Thoracic aorta (tissue), 2 donors: ENCODE results near the gene PSORS1C1. TPM values are rescaled to one million over a fixed set of nuclear protein-coding genes. Genes with fewer than 3 reads are reported as not detected.
"Not testable (repeated sequence)": the region's sequence is repeated elsewhere in the genome, so short reads cannot be mapped to it uniquely, and the experiment has no call there.

Experiments used
- ATAC-seq: fragments of 150-250 bp; one replicate; pipeline ENCODE4 v1.8.0; 2017; ENCODE audit warnings: low read depth; ENCODE audit not compliant: insufficient number of reproducible peaks, low FRiP score
- DNase-seq: peaks from one replicate; pipeline ENCODE4 v3.0.0-alpha.2; 2020; ENCODE audit warnings: low spot score
- H3K27ac ChIP-seq, 2 donors: fragments of 200-600 bp; sonication (generic); 1 replicate in 1 of 2; 2 replicates in 1 of 2; pipeline ENCODE4 v1.5.1; 2016; ENCODE audit warnings: mild to moderate bottlenecking in 2 of 2, moderate library complexity in 2 of 2
- H3K27me3 ChIP-seq: fragments of 200-600 bp; sonication (generic); replicated peaks from 2 replicates; pipeline ENCODE4 v1.6.0; 2016; ENCODE audit warnings: mild to moderate bottlenecking; ENCODE audit not compliant: insufficient read depth
- H3K36me3 ChIP-seq: fragments of 200-600 bp; sonication (generic); one replicate; pipeline ENCODE4 v1.5.1; 2016
- H3K4me1 ChIP-seq, 2 donors: fragments of 200-600 bp; sonication (generic); 1 replicate in 1 of 2; 2 replicates in 1 of 2; pipeline versions ENCODE4 v1.5.1 to v1.6.0; 2016; ENCODE audit warnings: low read depth in 2 of 2, mild to moderate bottlenecking in 1 of 2; ENCODE audit not compliant: control insufficient read depth in 1 of 2
- H3K4me3 ChIP-seq: fragments of 200-600 bp; sonication (generic); 2 replicates; pipeline ENCODE4 v1.5.1; 2016; ENCODE audit warnings: mild to moderate bottlenecking
- H3K9me3 ChIP-seq: fragments of 200-600 bp; sonication (generic); 2 replicates; pipeline ENCODE4 v1.5.1; 2016
- total RNA-seq, 2 donors: library from RNA; depleted of rRNA; stranded (reverse); fragments of >200 nt; gene quantifications; one replicate each; pipeline versions ENCODE4 v1.1.0 to v1.2.3, GENCODE V29; 2016
- TF ChIP-seq, protein P1 (sequence below): fragments of 200-600 bp; sonication (generic); IDR thresholded peaks from one replicate; pipeline ENCODE4 v1.5.1; 2019; ENCODE audit warnings: antibody characterized with exemption

The PSORS1C1 gene
- total RNA-seq, 2 donors from 2014 or later, result 3.7 to 6.8 TPM

DNA sequence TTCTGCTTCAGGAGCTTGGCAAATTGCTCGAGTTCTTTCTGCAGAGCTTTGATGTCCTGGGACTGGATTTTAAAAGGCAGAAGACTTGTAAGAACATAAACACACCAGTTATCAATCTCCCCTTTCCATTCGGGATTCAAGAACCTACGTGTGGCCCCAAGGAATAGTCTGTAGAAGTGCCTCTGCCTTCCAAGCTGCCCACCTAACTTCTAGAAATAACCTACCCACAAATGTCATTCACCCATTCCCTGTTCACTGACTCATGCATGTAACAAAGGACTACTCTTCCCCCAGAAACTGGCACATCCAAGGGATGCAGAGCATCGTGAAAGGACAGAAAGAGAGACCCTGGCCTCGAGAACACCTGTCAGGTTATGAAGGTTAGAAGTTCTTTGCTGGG is 51.4 kb downstream of the PSORS1C1 start:
- no peak for DNase-seq
- Histone ChIP-seq H3K4me3 (no peak overlapping the region), H3K27me3 (no peaks in the 10 kb centered on the region), H3K36me3 (peaks cover 5% of the 10 kb centered on the region), H3K4me1 (no peaks in the 10 kb centered on the region), H3K27ac (no peak overlapping the region), H3K9me3 (no peaks in the 10 kb centered on the region)
- ATAC-seq, result no peak
- TF ChIP-seq, protein P1, sequence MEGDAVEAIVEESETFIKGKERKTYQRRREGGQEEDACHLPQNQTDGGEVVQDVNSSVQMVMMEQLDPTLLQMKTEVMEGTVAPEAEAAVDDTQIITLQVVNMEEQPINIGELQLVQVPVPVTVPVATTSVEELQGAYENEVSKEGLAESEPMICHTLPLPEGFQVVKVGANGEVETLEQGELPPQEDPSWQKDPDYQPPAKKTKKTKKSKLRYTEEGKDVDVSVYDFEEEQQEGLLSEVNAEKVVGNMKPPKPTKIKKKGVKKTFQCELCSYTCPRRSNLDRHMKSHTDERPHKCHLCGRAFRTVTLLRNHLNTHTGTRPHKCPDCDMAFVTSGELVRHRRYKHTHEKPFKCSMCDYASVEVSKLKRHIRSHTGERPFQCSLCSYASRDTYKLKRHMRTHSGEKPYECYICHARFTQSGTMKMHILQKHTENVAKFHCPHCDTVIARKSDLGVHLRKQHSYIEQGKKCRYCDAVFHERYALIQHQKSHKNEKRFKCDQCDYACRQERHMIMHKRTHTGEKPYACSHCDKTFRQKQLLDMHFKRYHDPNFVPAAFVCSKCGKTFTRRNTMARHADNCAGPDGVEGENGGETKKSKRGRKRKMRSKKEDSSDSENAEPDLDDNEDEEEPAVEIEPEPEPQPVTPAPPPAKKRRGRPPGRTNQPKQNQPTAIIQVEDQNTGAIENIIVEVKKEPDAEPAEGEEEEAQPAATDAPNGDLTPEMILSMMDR, result no peak

DNA sequence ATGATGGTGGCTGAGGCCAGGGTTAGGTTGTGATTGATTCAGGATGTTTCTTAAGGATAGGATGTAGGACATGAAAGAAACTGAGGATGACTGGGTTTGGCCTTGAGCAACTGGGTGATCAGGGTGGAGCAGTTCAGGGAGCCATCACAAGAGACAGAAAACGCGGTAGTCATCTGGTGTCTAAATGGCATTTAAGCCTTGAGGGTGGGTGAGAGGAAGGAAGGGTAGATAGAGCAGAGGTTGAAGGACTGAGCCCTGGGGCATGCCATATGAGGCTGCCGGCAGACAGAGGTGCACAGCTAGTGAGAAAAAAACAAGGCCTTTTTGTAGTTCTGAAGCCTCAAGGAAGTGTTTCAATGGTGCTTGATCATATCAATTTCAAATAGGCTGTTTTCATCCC is 54.0 kb downstream of the PSORS1C1 start:
- DNase-seq (no peak), ATAC-seq (no peak)
- Histone ChIP-seq H3K36me3 (no peaks in the 10 kb centered on the region), H3K4me1 (no peaks in the 10 kb centered on the region), H3K4me3 (no peak overlapping the region), H3K27me3 (no peaks in the 10 kb centered on the region), H3K9me3 (no peaks in the 10 kb centered on the region), H3K27ac (no peak overlapping the region)
- TF ChIP-seq, protein P1, result no peak

DNA sequence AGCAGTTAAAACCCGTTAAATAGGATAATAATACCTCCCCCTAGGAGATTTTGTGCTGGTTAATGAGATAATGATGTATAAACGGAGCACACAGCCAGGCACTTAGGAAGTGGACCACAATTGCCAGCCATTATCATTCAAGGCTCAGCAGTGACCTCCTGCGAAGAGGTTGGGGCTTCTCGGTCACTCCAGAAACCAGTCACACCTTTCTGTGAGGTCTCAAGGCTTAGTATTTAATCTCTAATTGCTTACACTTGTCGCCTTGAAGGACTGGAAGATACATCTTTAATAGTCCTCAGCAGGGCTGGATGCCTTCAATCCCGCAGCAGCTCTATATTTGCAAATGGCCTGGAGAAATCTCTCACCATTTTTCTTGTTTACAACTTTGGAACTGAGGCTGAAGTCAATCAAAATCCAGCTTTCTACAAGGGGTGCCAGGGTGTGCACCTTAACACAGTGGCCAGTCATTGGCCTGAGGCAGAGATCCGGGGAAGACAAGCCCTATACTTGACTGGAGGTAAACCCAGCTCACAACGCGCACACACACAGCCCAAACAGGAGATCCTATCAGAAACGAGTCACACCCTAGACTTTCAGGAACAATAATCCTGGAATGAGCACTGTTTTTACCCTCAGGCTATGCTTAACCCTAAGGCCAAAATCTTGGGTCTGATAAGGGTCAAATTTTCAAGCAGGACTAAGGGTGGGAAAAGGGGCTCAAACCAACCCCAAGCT is 54.7 kb downstream of the PSORS1C1 start:
- Histone ChIP-seq H3K27me3 (no peaks in the 10 kb centered on the region), H3K27ac (no peak overlapping the region), H3K4me1 (no peaks in the 10 kb centered on the region), H3K36me3 (no peaks in the 10 kb centered on the region), H3K9me3 (no peaks in the 10 kb centered on the region), H3K4me3 (no peak overlapping the region)
- TF ChIP-seq, protein P1, result no peak
- ATAC-seq, result no peak
- DNase-seq, result no peak

DNA sequence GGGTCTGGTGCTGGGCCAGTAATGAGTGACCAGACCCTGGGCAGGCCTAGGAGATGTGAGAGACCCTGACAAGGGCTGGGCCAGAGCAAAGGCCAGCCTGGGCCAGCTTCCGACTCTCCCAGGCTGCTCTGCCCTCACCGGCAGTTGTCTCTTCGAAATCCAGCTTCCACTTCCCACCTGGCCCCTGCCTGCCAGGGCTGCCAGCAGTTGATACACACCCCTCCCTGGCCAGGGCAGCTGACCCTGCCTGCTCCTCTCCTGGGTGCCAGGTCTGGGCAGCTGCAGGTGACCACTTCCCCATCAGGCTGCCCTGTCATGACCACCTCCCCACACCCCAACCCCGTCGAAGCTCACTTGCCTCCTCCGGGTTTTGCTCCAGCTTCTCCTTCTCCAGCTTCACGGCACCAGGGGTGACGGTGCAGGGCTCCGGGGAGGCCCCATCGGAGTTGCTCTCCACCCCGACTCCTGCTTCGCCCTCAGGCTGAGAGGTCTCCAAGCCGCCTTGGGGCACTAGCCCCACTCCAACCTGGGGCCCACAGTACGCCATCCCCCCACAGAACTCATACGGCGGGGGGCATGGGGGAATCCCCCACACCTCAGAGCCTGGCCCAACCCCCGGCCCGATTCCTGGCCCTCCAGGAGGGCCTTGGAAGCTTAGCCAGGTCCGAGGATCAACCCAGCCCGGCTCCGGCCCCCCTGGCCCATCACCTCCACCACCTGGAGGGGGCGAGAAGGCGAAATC is 55.4 kb downstream of the PSORS1C1 start:
- ATAC-seq, H3K27ac ChIP-seq, DNase-seq, H3K36me3 ChIP-seq, H3K9me3 ChIP-seq, H3K4me1 ChIP-seq, H3K27me3 ChIP-seq, H3K4me3 ChIP-seq: not testable (repeated sequence)

DNA sequence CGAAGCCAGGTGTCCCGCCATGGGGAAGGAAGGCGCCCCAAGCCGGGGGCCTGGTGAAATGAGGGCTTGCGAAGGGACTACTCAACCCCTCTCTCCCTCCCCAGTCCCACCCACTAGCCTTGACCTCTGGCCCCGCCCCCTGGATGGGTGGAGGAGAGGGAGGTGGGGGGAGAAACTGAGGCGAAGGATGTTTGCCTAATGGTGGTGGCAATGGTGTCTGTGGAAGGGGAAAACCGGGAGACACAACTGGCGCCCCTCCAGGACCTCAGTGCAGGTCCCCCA is 55.9 kb downstream of the PSORS1C1 start, which contains the start of gene POU5F1:
TSS of gene POU5F1 (minus strand) at position 83 of the 282 bp plus-strand sequence. CDS start at position 21, 62 bp downstream.
- Histone ChIP-seq H3K9me3 (no peaks in the 10 kb centered on the region), H3K27me3 (no peaks in the 10 kb centered on the region), H3K36me3 (no peaks in the 10 kb centered on the region), H3K4me3 (no peak within 1 kb of the TSS), H3K4me1 (no peaks in the 10 kb centered on the region), H3K27ac (no peak within 1 kb of the TSS)
- DNase-seq (no peak), ATAC-seq (no peak)
- TF ChIP-seq, protein P1, result no peak
